ENCODE data around the gene SEPTIN5. TPM values are rescaled to one million over a fixed set of nuclear protein-coding genes. Genes with fewer than 3 reads are reported as not detected.
"Not testable (repeated sequence)": the region's sequence is repeated elsewhere in the genome, so short reads cannot be mapped to it uniquely, and the experiment has no call there.

Gene SEPTIN5
- total RNA-seq = 1 to 10 TPM in 1 of 2 donors, under 1 TPM in 1; 0.41 to 1.2 TPM

- ATAC-seq = peak in 1 of 2 donors; percentile 4
- H3K27ac Mint-ChIP-seq = no peak within 1 kb of the TSS
- no peaks in the 10 kb centered on the region for H3K36me3 Mint-ChIP-seq
Measured at GRCh38 chr22:19714312-19715187, at the start of gene SEPTIN5. Gene SEPTIN5, plus strand, starts transcription at chr22:19714503. Its CDS starts 86 bp downstream, at chr22:19714589.

GRCh38 chr22:19664951-19665783 is 49.1 kb upstream of the SEPTIN5 start:
- ATAC-seq (no peak), DNase-seq (ENCODE audit: low spot score in 2 of 2) (no peak)
- Mint-ChIP-seq H3K9me3 (no peaks in the 10 kb centered on the region), H3K27ac (no peak overlapping the region), H3K36me3 (no peaks in the 10 kb centered on the region)

More at GRCh38 chr22:19714312-19715187, at the start of gene SEPTIN5:
- no peak for DNase-seq (ENCODE audit: low spot score in 2 of 2)
- H3K9me3 Mint-ChIP-seq = no peaks in the 10 kb centered on the region

- DNase-seq (ENCODE audit: low spot score in 2 of 2) (no peak), ATAC-seq (no peak)
- no peaks in the 10 kb centered on the region for H3K9me3 Mint-ChIP-seq
- H3K36me3 Mint-ChIP-seq = no peaks in the 10 kb centered on the region
- H3K27ac Mint-ChIP-seq = no peak overlapping the region
Measured at GRCh38 chr22:19665784-19666672, 48.3 kb upstream of the SEPTIN5 start.

- DNase-seq (ENCODE audit: low spot score in 2 of 2) (no peak), ATAC-seq (no peak)
- no peaks in the 10 kb centered on the region for H3K36me3 Mint-ChIP-seq
- no peak overlapping the region for H3K27ac Mint-ChIP-seq
- no peaks in the 10 kb centered on the region for H3K9me3 Mint-ChIP-seq
Measured at GRCh38 chr22:19666673-19667593, 47.4 kb upstream of the SEPTIN5 start.

GRCh38 chr22:19667872-19668740 is 46.2 kb upstream of the SEPTIN5 start:
- Mint-ChIP-seq H3K9me3 (no peaks in the 10 kb centered on the region), H3K27ac (no peak overlapping the region), H3K36me3 (no peaks in the 10 kb centered on the region)
- ATAC-seq = no peak
- no peak for DNase-seq (ENCODE audit: low spot score in 2 of 2)

- no peaks in the 10 kb centered on the region for H3K36me3 Mint-ChIP-seq
- no peak overlapping the region for H3K27ac Mint-ChIP-seq
- DNase-seq (ENCODE audit: low spot score in 2 of 2) (no peak), ATAC-seq (no peak)
- no peaks in the 10 kb centered on the region for H3K9me3 Mint-ChIP-seq
Measured at GRCh38 chr22:19668748-19669147, 45.6 kb upstream of the SEPTIN5 start.

GRCh38 chr22:19669570-19669969 is 44.7 kb upstream of the SEPTIN5 start:
- DNase-seq (ENCODE audit: low spot score in 2 of 2) (no peak), ATAC-seq (no peak)
- Mint-ChIP-seq H3K36me3 (no peaks in the 10 kb centered on the region), H3K9me3 (no peaks in the 10 kb centered on the region), H3K27ac (peak overlapping the region in 1 of 2 donors; percentile 29)

GRCh38 chr22:19671316-19671715 is 43.0 kb upstream of the SEPTIN5 start:
- ATAC-seq = no peak
- no peak overlapping the region for H3K27ac Mint-ChIP-seq
- DNase-seq (ENCODE audit: low spot score in 2 of 2) = no peak
- no peaks in the 10 kb centered on the region for H3K9me3 Mint-ChIP-seq
- H3K36me3 Mint-ChIP-seq = no peaks in the 10 kb centered on the region

- Mint-ChIP-seq H3K9me3 (no peaks in the 10 kb centered on the region), H3K27ac (no peak overlapping the region), H3K36me3 (no peaks in the 10 kb centered on the region)
- ATAC-seq = no peak
- no peak for DNase-seq (ENCODE audit: low spot score in 2 of 2)
Measured at GRCh38 chr22:19672054-19672776, 42.1 kb upstream of the SEPTIN5 start.

GRCh38 chr22:19673660-19674059 is 40.6 kb upstream of the SEPTIN5 start:
- no peak for DNase-seq (ENCODE audit: low spot score in 2 of 2)
- Mint-ChIP-seq H3K36me3 (no peaks in the 10 kb centered on the region), H3K27ac (no peak overlapping the region), H3K9me3 (no peaks in the 10 kb centered on the region)
- ATAC-seq = no peak

- no peak for DNase-seq (ENCODE audit: low spot score in 2 of 2)
- H3K9me3 Mint-ChIP-seq = no peaks in the 10 kb centered on the region
- H3K36me3 Mint-ChIP-seq = no peaks in the 10 kb centered on the region
- no peak overlapping the region for H3K27ac Mint-ChIP-seq
- no peak for ATAC-seq
Measured at GRCh38 chr22:19674129-19674928, 40.0 kb upstream of the SEPTIN5 start.

GRCh38 chr22:19674929-19675253 is 39.4 kb upstream of the SEPTIN5 start:
- Mint-ChIP-seq H3K27ac (no peak overlapping the region), H3K9me3 (no peaks in the 10 kb centered on the region), H3K36me3 (no peaks in the 10 kb centered on the region)
- no peak for ATAC-seq
- DNase-seq (ENCODE audit: low spot score in 2 of 2) = no peak

- ATAC-seq (no peak), DNase-seq (ENCODE audit: low spot score in 2 of 2) (no peak)
- Mint-ChIP-seq H3K36me3 (no peaks in the 10 kb centered on the region), H3K27ac (no peak overlapping the region), H3K9me3 (no peaks in the 10 kb centered on the region)
Measured at GRCh38 chr22:19675428-19675827, 38.9 kb upstream of the SEPTIN5 start.

GRCh38 chr22:19676437-19676836 is 37.9 kb upstream of the SEPTIN5 start:
- not testable (repeated sequence) for DNase-seq (ENCODE audit: low spot score in 2 of 2); ATAC-seq; H3K27ac Mint-ChIP-seq; H3K36me3 Mint-ChIP-seq; H3K9me3 Mint-ChIP-seq

All from activated naive CD4-positive, alpha-beta T cell treated with anti-CD3 and anti-CD28 coated beads, Interleukin-2, amount 50 U/mL, for 72 hours (primary cell).